Hematopoietic multipotent progenitor cell treated with erythropoietin and hydrocortisone succinate and interleukin-3 and kit ligand, for 4 days (in vitro differentiated cells): ENCODE measurements around the gene RAD23B.

Experiments
- DNase-seq: peaks from one replicate; pipeline ENCODE4 v3.0.0-alpha.2; 2015

The RAD23B gene

DNA sequence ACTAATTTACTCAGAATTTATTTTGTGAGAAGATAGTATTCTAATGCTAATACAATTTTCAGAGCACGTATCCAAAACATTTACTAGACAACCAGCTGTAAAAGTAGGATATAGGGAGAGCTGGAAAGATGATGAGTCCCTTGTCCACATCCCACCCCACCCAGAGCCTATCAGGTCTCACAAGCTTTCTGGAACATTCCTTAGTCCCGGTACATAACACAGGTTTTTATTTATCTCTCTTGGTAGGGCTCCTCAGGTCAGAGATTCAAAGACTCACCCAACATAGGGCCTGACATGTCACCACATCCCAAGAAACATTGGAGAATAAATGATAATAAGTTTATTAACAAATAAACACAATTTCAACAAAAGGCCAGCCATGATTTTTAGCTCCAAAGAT, 13.8 kb upstream of the RAD23B start:
- DNase-seq = no peak

DNA sequence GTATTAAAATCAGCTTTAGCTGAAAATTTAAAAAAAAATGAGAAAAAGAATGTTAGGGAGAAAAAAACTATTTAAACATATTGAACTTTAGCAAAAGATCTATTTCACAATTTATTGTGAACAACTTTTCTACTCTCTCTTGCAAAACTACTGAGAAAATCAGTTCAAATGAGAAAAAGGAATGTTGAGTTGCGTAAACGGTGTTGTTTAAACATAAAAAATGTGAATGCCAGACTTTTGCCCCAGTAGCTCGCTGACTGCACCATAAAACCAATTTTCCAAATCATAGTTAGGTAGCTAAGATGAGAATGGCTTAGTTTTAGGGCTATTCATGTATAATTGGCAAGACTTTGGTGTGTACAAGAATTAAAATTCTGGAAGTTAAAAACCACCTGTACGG, 13.4 kb upstream of the RAD23B start:
- no peak for DNase-seq

DNA sequence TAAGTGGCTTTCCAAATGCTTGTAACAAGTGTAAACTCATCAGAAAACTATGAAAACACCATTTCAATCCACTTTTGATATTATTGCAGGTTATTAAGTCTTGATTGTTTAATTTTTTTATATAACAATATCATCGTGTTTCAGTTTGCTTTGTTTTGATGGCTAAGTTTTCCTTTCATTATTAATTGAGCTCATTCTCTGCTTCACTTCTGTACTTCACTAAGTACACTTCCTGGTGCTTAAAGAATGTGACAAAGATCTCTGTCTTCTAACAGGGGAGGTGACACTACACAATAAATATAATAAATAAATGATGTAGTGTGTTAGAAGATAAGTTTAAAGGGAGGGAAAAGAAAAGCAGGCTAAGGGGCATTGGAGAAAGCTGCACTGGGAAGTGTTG, 13.0 kb upstream of the RAD23B start:
- no peak for DNase-seq

DNA sequence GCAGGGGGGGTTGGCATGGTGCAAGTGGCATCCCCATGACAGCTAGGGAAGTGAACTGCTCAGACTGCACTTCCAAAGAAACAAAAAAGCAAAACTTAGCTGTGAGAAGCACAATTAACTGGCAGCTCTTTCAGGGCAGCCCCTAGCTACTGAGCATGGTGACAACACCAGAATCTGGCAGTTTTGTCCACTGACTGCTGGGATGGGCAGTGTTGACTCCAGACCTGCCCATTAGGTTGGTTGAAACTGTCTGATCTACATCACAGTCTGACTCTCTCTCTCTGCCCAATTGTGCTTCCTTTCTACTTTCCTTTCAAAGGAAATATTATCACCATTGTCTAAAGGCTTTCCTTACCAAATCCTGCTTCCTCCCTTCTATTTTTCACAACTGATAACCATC, 12.5 kb upstream of the RAD23B start:
- DNase-seq = no peak

DNA sequence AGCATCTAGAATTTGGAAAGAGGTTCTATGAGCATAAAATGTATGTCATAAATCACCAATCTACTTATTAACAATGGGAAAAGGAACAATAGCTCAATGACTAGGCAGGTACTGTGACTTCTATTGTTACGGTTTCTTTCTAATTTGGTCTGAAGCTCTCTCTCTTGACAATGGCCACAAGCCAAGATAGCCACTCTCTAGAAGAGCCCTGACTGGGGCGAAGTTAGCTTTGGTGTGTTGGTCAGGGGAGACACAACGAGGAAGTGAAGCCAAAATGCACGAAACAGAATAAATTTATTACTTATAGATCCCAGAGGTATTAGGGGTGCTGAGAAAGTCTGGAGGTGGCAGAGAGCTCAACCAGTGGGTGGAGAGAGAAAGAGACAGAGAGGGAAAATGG, 9.4 kb upstream of the RAD23B start:
- no peak for DNase-seq

DNA sequence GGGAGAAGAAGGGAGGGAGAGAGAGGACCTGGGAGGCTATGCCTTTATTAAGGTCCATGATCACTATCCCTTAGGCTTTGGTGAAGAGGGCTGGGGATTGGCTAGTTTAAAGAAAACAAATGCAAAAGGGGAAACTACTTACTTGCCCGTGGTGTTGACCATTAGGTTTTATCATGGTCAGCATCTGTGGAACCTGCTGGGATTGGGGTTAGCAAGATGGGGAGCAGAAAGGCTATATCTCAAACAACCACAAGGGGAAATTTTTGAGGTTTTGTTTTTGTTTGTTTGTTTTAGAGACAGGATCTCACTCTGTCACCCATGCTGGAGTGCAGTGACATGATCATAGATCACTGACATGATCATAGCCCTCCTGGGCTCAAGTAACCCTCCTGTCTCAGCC, 9.0 kb upstream of the RAD23B start:
- DNase-seq = peak; percentile 23

DNA sequence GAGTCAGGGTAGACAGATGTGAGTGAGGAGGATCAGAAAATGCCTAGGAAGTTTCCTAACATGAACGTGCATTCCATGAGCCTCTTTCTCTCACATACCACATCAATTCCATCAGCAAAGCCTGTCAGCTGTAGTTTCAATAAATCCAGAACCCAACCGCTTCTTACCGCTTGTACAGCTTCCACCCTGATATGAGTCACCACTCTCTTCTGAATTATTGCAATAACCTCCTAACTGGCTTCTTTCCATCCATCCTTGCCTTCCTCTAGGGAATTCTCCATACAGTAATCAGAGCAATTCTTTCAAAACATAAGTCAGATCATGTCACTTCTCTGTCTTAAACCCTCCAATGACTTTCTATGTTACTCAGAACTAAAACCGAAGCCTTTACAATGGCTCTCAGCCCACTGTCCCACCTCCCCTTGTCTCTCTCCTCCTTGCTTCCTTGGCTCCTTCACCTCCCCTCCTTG, 8.1 kb upstream of the RAD23B start:
- DNase-seq = no peak

DNA sequence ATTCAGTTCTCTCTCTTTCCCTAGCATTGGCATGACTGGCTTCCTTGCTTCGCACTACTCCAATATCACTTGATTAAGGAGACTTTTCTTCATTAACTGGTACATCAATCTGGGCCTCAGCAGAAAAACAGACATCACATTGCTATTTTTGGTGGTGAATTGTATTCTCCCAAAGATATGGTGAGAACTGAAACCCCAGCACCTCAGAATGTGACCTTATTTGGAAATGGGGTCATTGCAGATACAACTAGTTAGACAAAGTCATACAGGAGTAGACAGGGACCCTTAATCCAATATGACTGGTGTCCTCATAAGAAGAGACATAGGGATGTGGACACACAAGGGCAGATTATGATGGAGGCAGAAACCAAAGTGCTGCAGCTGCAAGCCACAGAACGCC, 7.5 kb upstream of the RAD23B start:
- no peak for DNase-seq

DNA sequence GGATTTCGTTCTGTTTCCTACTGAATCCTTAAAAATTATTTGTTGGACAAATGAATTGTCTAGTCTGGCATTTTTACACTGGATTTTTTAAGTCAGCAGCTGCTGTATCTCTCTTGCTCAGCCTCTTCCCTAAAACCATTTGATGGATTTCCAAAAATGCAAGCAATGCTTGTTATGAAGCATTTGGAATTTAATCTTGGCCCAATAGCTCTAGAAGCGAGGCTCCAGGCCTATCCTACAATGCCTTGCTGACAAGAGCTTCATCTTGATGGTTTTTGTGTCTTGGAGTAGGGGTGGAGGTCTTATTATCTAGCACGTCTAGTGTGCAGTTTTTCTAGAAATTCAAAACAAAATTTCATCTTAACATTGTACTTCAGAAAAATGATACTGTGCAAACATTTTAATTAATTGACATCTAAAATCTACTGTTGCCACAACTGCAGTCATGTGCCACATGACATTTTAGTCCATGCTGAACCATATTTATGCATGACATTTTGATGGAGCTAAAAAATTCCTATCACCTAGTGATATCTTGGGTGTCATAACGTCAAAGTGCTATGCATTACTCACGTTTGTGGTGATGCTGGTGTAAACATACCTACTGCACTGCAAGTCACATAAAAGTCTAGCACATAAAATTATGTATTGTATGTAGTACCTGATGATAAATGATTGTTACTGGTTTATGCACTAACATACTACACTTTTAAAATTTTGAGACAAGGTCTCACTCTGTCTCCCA, 5.9 kb upstream of the RAD23B start:
- no peak for DNase-seq

DNA sequence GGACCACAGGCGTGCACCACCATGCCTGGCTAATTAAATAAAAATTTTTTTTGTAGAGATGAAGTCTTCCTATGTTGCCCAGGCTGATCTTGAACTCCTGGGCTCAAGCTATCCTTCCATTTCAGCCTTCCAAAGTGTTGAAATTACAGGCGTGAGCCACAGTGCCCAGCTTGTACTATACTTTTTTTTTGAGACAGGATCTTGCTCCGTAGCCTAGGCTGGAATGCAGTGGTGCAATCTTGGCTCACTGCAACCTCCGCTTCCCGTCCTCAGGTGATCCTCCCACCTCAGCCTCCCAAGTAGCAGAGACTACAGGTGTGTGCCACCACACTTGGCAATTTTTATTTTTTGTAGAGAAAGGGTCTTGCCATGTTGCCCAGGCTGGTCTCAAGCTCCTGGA, 5.3 kb upstream of the RAD23B start:
- DNase-seq = no peak

DNA sequence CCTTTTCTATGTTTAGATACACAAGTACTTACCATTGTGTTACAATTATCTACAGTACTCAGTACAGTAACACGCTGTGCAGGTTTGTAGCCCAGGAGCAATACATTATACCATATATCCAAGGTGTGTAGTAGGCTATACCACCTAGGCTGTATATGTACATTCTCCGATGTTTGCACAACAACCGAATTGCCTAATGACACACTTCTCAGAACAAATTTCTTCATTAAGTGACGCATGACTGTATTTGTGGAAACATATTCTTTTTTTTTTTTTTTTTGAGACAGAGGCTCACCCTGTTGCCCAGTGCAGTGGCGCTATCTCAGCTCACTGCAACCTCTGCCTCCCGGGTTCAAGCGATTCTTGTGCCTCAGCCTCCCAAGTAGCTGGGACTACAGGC, 4.0 kb upstream of the RAD23B start:
- DNase-seq = no peak

DNA sequence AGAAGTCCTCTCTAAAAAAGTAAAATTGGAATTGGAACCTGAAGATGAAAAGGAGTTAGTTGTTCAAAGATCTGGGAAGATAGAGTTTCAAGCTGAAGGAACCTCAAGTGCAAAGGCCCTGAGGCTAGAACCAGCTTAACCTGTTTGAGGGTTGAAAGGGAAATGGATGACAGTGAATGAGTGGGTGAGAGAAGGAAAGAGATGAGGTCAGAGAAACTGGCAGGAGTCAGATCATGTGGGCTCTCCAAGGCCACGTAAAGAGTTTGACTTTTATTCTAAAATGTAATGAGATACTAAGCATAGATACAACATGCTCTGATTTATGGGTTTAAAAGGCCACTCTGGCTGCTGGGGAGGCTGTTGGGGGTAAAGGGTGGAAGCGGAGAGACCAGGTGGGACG, 2.5 kb upstream of the RAD23B start:
- no peak for DNase-seq

DNA sequence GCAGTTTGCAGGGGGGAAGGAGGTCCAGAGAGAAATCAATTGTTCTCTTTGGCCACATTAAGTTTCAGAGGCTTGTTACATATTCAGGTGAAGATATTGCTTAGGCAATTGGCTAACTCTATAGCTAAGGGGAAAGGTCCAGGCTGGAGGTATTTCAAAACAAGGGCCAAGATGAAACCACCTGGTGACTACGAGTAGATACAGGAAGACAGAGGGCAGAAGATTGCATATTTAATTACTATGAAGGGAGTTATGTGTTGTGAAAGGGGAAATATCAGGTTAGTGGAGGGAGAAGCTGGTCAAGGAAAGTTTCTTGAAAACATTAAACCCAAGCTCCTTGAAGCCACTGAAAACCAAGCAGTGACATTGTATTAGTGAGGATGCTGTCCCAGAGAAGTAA, 1.9 kb upstream of the RAD23B start:
- DNase-seq = no peak

DNA sequence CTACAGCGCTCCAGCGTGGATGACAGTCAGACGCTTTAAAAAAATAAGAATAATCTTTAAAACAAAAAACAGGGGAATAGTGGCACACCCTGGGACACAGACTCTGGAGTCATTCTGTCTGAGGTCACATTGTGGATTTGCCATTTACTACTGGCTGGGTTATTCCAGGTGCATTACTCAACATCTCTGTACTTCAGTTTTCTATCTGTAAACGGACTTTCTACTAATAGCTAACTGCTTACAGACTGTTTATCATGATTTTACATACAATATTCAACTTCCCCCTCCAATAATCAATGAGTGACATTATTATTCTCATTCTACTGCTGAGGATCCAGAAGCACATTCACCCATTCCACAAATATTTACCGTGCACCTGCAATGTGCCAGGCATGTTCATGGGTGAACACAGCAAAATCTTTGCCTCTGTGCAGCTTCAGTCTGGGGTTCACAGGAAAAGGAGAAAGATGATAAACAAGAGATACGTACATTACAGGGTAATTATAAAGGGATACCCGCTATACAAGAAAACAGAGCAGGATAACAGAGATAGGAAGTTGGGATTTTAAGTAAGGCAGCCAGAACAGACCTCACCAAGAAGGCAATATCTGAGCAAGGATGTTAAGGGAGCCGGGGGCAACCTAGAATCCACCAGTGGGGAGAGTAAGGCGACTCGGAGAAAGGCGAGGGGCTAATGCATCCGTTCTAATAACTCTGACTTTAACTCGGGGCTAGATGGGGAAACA, 984 bp upstream of the RAD23B start:
- DNase-seq = peak; percentile 32

DNA sequence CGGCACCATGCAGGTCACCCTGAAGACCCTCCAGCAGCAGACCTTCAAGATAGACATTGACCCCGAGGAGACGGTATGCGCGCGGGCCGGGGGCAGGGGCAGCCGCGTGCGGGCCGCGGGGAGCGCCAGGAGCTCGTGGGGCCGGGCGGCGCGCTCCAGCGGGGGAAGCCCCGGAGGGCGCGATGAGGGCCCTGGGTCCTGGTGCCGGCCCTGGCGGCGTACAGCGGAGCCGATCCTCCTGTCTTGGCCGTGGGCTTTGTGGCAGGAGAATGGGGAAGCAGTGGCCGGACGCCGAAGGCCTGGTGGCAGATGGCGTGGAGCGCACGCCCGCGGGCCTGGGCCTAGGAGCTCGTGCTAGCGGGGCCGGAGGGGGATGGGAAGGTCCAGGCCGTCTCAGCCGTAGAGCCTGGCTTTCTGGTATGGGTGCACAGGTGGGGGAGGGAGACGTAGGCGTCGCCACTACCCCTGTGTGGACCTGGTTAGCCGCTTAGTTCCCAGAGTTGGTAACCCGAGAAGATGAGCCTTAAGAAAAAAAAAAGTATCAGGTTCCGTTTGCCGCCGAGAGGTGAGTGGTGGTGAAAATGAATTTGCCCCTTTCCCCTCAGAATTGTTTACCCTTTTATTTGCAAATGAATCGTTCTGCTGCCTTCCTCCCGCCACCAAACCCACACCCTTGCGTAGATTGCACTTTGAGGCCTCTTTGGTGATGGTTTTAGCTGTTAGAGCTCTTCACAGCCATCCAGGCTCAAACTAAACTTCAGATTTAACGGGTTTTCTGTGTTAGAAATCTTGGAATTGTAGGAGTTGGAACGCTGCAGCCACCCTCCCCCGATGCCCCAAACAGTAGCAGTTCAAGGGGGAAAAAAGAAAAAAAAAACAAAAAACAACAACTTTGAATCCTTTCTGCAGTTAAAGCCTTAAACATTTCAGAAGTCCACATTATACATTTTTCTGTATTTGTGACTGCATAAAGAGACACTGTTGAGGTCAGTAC, 841 bp downstream of the RAD23B start:
- DNase-seq = peak; percentile 87

DNA sequence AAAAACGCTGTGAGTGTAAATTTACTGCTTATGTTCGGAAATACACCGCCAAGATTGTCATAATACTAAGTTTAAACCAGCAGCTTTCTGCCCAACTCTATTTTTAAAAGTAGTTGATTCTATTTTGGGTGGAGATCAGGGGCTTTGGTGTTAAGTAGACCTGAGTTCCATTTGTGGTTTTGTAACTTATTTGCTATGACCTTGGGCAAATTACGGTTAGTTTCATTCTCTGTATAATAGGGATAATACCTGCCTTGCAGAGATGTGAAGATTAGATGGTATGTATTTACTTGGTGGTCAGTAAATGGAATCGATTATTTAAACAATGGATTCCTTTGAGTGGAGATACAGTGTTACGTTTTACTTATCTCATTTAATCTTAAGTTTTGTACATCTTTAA, 1.6 kb downstream of the RAD23B start:
- DNase-seq = no peak

DNA sequence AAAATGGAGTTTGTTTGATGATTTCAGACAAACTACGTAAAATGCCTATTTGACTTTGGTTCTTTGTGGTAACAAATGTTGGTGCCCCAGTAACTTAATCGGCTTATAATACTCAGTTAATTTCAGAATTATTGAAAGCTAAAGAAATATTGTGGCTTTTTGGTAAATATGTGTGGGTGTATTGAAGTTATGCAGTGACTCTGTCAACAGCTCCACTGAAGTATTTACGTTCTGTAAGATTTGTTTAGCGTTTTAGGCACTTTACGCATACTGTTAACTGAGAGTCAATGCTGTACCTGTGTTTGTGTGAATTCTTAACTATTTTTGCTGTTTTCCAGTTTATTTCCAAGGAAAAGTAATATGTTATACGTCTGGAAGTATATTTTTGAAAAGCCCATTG, 2.2 kb downstream of the RAD23B start:
- DNase-seq = no peak

DNA sequence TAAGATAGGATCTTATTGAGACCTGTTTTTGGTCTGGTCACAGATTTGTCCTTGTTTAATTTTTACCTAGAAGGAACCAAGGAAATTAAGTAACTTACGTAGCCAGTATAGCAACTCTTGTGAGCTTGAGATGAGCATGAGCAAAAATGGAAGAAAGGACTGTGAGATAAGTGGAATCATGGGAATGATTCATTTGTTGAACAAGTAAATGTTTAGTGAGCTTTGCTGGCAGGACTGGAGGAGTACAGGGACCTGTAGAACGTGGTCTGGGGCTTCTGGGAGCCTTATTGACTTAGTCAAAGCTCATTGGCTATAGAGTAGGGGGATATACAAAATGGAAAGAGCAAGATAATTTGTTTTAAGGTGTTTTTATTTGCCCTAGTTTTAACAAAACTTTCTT, 3.0 kb downstream of the RAD23B start:
- peak; percentile 22 for DNase-seq

DNA sequence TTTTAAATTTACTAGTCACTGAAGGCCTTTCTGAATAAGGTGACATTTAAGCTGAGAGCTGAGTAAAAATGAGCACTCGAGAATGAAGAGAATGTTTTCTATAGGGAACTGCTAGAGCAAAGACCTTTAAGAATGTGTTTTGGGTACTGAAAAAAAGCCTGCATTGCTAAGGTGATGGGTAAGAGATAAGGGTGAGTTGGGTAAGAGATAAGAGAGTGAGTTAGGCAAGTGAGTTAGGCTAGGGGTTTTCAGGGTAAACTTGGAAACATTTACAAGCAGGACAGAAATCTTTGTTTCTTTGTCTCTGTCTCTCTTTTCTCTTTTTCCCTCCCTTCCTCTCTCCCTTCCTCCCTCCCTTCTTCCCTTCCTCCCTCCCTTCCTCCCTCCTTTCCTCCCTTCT, 5.6 kb downstream of the RAD23B start:
- peak; percentile 63 for DNase-seq

DNA sequence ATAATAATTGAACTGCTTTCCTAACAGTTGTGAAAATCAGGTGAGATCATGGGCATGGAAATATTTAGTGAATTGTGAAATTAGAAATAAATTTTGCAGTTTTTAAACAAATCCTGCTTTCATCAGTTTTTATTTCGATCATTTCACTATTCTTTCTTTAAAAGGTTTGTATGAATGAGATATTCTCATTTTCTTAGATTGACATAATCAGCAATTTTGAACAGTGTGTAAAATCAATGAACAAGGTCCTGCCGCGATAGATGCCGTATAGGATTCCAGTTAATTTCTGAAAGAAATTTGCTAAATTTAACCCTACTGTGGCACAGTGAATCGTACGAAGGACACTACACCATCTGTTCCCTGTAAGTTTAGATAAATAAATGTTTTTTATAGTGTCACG, 7.5 kb downstream of the RAD23B start:
- no peak for DNase-seq

DNA sequence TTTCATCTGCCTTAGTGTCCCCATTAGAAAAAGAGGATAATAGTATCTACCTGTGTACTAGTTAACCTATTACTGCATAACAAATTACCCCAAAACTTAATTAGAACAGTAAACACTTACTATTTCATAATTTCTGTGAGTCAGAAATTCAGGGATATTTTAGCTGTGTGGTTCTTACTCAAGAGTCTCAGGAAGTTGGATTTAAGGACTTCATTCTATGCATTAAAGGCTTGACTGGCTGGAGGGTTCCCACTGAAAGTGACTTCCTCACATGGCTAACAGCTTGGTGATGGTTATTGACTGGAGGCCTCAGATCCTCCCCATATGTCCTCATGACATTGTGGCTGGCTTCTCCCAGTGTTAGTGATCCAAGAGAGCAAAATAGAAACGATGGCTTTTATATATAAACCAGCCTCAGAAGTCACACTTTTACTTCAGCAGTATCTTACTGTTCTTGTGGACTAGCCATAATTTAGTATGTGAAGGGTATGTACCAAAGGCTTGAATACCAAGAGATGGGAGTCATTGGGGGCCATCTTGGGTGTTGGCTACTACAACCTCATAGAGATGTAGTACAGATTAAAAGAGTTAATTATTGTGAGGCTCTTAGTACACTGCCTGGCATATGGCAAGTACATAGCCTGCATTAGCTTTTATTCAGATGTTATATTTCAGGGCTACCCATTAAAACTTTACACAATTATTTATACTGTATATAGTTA, 9.9 kb downstream of the RAD23B start:
- no peak for DNase-seq

DNA sequence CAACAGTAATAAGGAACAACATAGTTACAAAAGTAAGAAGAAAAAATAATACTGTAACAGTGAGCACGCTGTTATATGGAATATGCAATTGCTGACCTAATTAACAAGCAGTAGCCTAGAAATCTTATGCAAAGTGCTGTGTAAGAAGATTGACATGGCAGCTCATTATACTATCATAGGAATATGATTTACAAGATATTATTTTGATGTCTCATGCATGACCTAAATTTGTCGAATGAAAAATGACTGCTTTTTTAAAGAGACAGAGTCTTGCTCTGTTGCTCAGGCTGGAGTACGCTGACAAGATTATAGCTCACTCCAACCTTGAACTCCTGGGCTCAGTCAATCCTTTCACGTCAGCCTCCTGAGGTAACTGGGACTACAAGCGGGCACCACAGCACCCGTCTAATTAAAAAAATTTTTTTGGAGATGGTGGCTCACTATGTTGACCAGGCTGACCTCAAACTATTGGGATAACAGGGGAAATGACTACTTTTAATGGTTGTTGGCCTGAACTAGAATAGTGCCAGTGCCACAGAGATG, 10.5 kb downstream of the RAD23B start:
- no peak for DNase-seq
